ENCODE measurements around the gene TMEM132A.

The TMEM132A gene

GRCh38 chr11:60937811-60938210 is 13.6 kb downstream of the TMEM132A start:
- no peak overlapping the region for H3K4me3 ChIP-seq (ENCODE audit: low read depth, low read length)
- no peak for DNase-seq (ENCODE audit: low read depth)
- no peak for TF ChIP-seq POLR2A (IDR thresholded peaks at IDR 0.05; ENCODE audit: extremely low read depth, insufficient read length)
- no peak for TF ChIP-seq CTCF (IDR thresholded peaks at IDR 0.05; ENCODE audit: low read depth, low read length)
- no peak for TF ChIP-seq MAX (IDR thresholded peaks at IDR 0.05; ENCODE audit: low read depth, low read length)
- no peak for TF ChIP-seq MYC (IDR thresholded peaks at IDR 0.05; ENCODE audit: low read depth, low read length)

GRCh38 chr11:60938500-60938899 is 14.2 kb downstream of the TMEM132A start:
- no peak for DNase-seq (ENCODE audit: low read depth)
- no peak for TF ChIP-seq MYC (IDR thresholded peaks at IDR 0.05; ENCODE audit: low read depth, low read length)
- no peak for TF ChIP-seq CTCF (IDR thresholded peaks at IDR 0.05; ENCODE audit: low read depth, low read length)
- no peak overlapping the region for H3K4me3 ChIP-seq (ENCODE audit: low read depth, low read length)

GRCh38 chr11:60939301-60939700 is 15.0 kb downstream of the TMEM132A start:
- no peak overlapping the region for H3K4me3 ChIP-seq (ENCODE audit: low read depth, low read length)
- TF ChIP-seq CTCF (IDR thresholded peaks at IDR 0.05; ENCODE audit: low read depth, low read length): no peak
- TF ChIP-seq POLR2A (IDR thresholded peaks at IDR 0.05; ENCODE audit: extremely low read depth, insufficient read length): no peak
- no peak for TF ChIP-seq MAX (IDR thresholded peaks at IDR 0.05; ENCODE audit: low read depth, low read length)
- TF ChIP-seq MYC (IDR thresholded peaks at IDR 0.05; ENCODE audit: low read depth, low read length): no peak
- no peak for DNase-seq (ENCODE audit: low read depth)

GRCh38 chr11:60939855-60940254 is 15.6 kb downstream of the TMEM132A start:
- H3K4me3 ChIP-seq (ENCODE audit: low read depth, low read length): no peak overlapping the region
- TF ChIP-seq CTCF (IDR thresholded peaks at IDR 0.05; ENCODE audit: low read depth, low read length) (no peak), MAX (IDR thresholded peaks at IDR 0.05; ENCODE audit: low read depth, low read length) (no peak), MYC (IDR thresholded peaks at IDR 0.05; ENCODE audit: low read depth, low read length) (no peak), POLR2A (IDR thresholded peaks at IDR 0.05; ENCODE audit: extremely low read depth, insufficient read length) (no peak)
- no peak for DNase-seq (ENCODE audit: low read depth)

GRCh38 chr11:60941371-60942119 is 17.3 kb downstream of the TMEM132A start:
- TF ChIP-seq MYC (IDR thresholded peaks at IDR 0.05; ENCODE audit: low read depth, low read length) (no peak), MAX (IDR thresholded peaks at IDR 0.05; ENCODE audit: low read depth, low read length) (no peak), CTCF (IDR thresholded peaks at IDR 0.05; ENCODE audit: low read depth, low read length) (no peak), POLR2A (IDR thresholded peaks at IDR 0.05; ENCODE audit: extremely low read depth, insufficient read length) (no peak)
- no peak overlapping the region for H3K4me3 ChIP-seq (ENCODE audit: low read depth, low read length)
- DNase-seq (ENCODE audit: low read depth): no peak

- no peak for TF ChIP-seq CTCF (IDR thresholded peaks at IDR 0.05; ENCODE audit: low read depth, low read length)
- no peak for TF ChIP-seq MAX (IDR thresholded peaks at IDR 0.05; ENCODE audit: low read depth, low read length)
- TF ChIP-seq MYC (IDR thresholded peaks at IDR 0.05; ENCODE audit: low read depth, low read length): no peak
- TF ChIP-seq POLR2A (IDR thresholded peaks at IDR 0.05; ENCODE audit: extremely low read depth, insufficient read length): no peak
- DNase-seq (ENCODE audit: low read depth): no peak
- no peak overlapping the region for H3K4me3 ChIP-seq (ENCODE audit: low read depth, low read length)
Measured at GRCh38 chr11:60942219-60942618, 18.0 kb downstream of the TMEM132A start.

Measured in NB4 (cell line).